ENCODE data around the gene SLC39A10.
"Not testable (repeated sequence)": the region's sequence is repeated elsewhere in the genome, so short reads cannot be mapped to it uniquely, and the experiment has no call there.

SLC39A10 gene

GRCh38 chr2:195644708-195645107 is 12.3 kb upstream of the SLC39A10 start:
- not testable (repeated sequence) for H3K4me1 ChIP-seq (ENCODE audit: control insufficient read depth, insufficient read depth, low read length); H3K4me3 ChIP-seq (ENCODE audit: insufficient read depth, low read depth, low read length); H3K27ac ChIP-seq (ENCODE audit: insufficient read depth, low read depth, low read length, poor library complexity, severe bottlenecking); H3K36me3 ChIP-seq (ENCODE audit: control insufficient read depth, insufficient read depth, low read length); H3K27me3 ChIP-seq (ENCODE audit: control insufficient read depth, insufficient read depth, low read length, poor library complexity, severe bottlenecking); H3K9me3 ChIP-seq (ENCODE audit: control insufficient read depth, low read length)
- WGBS, 2 experiments: 87 to 89% methylated on average over 9 of the region's 9 CpGs

DNA sequence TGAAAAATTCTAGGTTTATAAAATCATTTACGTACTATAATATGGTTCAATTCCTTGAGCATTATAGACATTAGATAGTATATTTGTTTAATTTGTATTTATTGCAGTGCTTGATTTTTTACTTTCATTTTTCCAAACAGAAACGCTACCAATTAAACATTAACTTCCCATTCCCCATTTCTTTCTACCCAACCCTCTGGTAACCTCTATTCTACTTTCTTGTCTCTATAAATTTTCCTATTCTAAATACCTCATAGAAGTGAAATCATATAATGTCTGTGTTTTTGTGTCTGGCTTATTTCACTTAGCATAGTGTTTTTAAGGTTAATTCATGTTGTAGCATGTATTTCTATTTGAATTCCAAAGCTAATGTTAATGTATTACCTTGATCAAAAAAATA is 11.6 kb upstream of the SLC39A10 start:
- Histone ChIP-seq H3K9me3 (ENCODE audit: control insufficient read depth, low read length) (no peaks in the 10 kb centered on the region), H3K27ac (ENCODE audit: insufficient read depth, low read depth, low read length, poor library complexity, severe bottlenecking) (no peak overlapping the region), H3K27me3 (ENCODE audit: control insufficient read depth, insufficient read depth, low read length, poor library complexity, severe bottlenecking) (no peaks in the 10 kb centered on the region), H3K36me3 (ENCODE audit: control insufficient read depth, insufficient read depth, low read length) (no peaks in the 10 kb centered on the region), H3K4me3 (ENCODE audit: insufficient read depth, low read depth, low read length) (no peak overlapping the region), H3K4me1 (ENCODE audit: control insufficient read depth, insufficient read depth, low read length) (no peaks in the 10 kb centered on the region)
- WGBS, 2 experiments: 100% methylated on average over 1 of the region's 2 CpGs

GRCh38 chr2:195646424-195646823 is 10.6 kb upstream of the SLC39A10 start:
- Histone ChIP-seq H3K36me3 (ENCODE audit: control insufficient read depth, insufficient read depth, low read length) (no peaks in the 10 kb centered on the region), H3K27ac (ENCODE audit: insufficient read depth, low read depth, low read length, poor library complexity, severe bottlenecking) (no peak overlapping the region), H3K27me3 (ENCODE audit: control insufficient read depth, insufficient read depth, low read length, poor library complexity, severe bottlenecking) (no peaks in the 10 kb centered on the region), H3K4me1 (ENCODE audit: control insufficient read depth, insufficient read depth, low read length) (no peaks in the 10 kb centered on the region), H3K9me3 (ENCODE audit: control insufficient read depth, low read length) (no peaks in the 10 kb centered on the region), H3K4me3 (ENCODE audit: insufficient read depth, low read depth, low read length) (no peak overlapping the region)
- WGBS, 2 experiments: 45 to 56% methylated on average over 8 to 9 of the region's 9 CpGs

DNA sequence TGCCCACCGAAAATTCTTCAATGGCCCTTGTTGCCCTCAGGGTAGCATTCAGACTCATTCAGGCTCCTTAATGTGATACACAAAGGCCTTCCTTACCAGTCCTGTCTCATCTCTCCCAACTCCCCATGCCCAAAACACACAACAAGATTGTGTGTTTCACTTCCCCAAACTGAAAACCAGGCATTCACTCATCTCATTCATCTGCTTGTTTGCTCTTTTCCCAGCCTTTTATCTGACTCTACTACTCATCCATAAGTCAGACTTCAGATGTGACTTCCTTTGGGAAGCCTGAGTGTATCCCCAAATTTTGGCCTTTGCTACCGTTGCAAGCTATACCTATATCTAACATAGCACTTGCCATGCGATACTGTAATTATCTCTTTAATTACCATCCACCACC is 9.7 kb upstream of the SLC39A10 start:
- Histone ChIP-seq H3K36me3 (ENCODE audit: control insufficient read depth, insufficient read depth, low read length) (no peaks in the 10 kb centered on the region), H3K4me3 (ENCODE audit: insufficient read depth, low read depth, low read length) (no peak overlapping the region), H3K27me3 (ENCODE audit: control insufficient read depth, insufficient read depth, low read length, poor library complexity, severe bottlenecking) (no peaks in the 10 kb centered on the region), H3K27ac (ENCODE audit: insufficient read depth, low read depth, low read length, poor library complexity, severe bottlenecking) (no peak overlapping the region), H3K4me1 (ENCODE audit: control insufficient read depth, insufficient read depth, low read length) (no peaks in the 10 kb centered on the region), H3K9me3 (ENCODE audit: control insufficient read depth, low read length) (no peaks in the 10 kb centered on the region)
- 87 to 92% methylated on average over 3 of the region's 3 CpGs for WGBS, 2 experiments

- 93 to 96% methylated on average over 2 of the region's 2 CpGs for WGBS, 2 experiments
Observed at GRCh38 chr2:195648370-195648769, 8.7 kb upstream of the SLC39A10 start.

DNA sequence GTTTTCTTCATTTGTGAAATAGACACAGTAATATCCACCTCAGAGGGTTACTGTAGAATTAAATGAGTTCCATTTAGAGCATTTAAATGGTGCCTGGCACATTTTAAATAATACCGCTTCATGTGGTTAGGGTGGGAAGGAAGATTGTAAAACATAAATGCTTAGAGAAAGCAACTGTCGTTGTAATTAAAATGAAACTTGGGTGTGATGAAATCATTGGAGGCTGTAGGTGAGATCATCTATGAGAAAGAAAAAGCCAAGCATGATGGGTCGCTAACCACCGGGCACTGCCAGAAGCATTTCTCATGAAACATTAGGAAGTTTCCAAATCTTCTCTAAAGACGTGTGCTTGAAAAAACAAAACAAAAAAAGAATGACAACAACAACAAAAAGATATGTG is 8.2 kb upstream of the SLC39A10 start:
- no peaks in the 10 kb centered on the region for H3K4me1 ChIP-seq (ENCODE audit: control insufficient read depth, insufficient read depth, low read length)
- no peaks in the 10 kb centered on the region for H3K36me3 ChIP-seq (ENCODE audit: control insufficient read depth, insufficient read depth, low read length)
- no peaks in the 10 kb centered on the region for H3K9me3 ChIP-seq (ENCODE audit: control insufficient read depth, low read length)
- H3K27ac ChIP-seq (ENCODE audit: insufficient read depth, low read depth, low read length, poor library complexity, severe bottlenecking): no peak overlapping the region
- 93 to 94% methylated on average over 4 to 5 of the region's 5 CpGs for WGBS, 2 experiments
- H3K4me3 ChIP-seq (ENCODE audit: insufficient read depth, low read depth, low read length): no peak overlapping the region
- no peaks in the 10 kb centered on the region for H3K27me3 ChIP-seq (ENCODE audit: control insufficient read depth, insufficient read depth, low read length, poor library complexity, severe bottlenecking)

More at GRCh38 chr2:195648370-195648769, 8.7 kb upstream of the SLC39A10 start:
- H3K27ac ChIP-seq (ENCODE audit: insufficient read depth, low read depth, low read length, poor library complexity, severe bottlenecking); H3K36me3 ChIP-seq (ENCODE audit: control insufficient read depth, insufficient read depth, low read length); H3K4me1 ChIP-seq (ENCODE audit: control insufficient read depth, insufficient read depth, low read length); H3K27me3 ChIP-seq (ENCODE audit: control insufficient read depth, insufficient read depth, low read length, poor library complexity, severe bottlenecking); H3K4me3 ChIP-seq (ENCODE audit: insufficient read depth, low read depth, low read length); H3K9me3 ChIP-seq (ENCODE audit: control insufficient read depth, low read length): not testable (repeated sequence)

GRCh38 chr2:195649629-195650190 is 7.3 kb upstream of the SLC39A10 start:
- Histone ChIP-seq H3K4me1 (ENCODE audit: control insufficient read depth, insufficient read depth, low read length) (no peaks in the 10 kb centered on the region), H3K4me3 (ENCODE audit: insufficient read depth, low read depth, low read length) (no peak overlapping the region), H3K27ac (ENCODE audit: insufficient read depth, low read depth, low read length, poor library complexity, severe bottlenecking) (no peak overlapping the region), H3K36me3 (ENCODE audit: control insufficient read depth, insufficient read depth, low read length) (no peaks in the 10 kb centered on the region), H3K9me3 (ENCODE audit: control insufficient read depth, low read length) (no peaks in the 10 kb centered on the region), H3K27me3 (ENCODE audit: control insufficient read depth, insufficient read depth, low read length, poor library complexity, severe bottlenecking) (no peaks in the 10 kb centered on the region)
- WGBS, 2 experiments: 90 to 91% methylated on average over 5 to 6 of the region's 6 CpGs

DNA sequence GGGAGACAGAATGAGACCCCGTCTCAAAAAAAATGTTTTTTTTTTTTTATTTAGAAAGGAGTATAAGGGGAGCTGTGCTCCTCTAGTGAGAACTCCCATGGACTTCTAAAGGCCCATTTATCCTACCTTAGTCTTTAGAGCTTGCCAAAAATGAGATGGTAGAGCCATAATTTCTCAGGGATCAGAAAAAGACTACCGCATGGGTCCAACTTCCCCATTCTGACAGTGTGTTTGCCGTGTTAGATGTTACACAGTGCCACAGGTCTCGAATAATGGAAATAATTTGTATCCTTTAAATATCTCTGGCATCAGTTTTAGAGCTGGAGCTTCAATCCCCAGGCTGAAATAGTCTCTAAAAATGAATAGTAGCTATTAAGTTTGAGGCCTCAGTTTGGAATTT is 6.0 kb upstream of the SLC39A10 start:
- no peaks in the 10 kb centered on the region for H3K4me1 ChIP-seq (ENCODE audit: control insufficient read depth, insufficient read depth, low read length)

DNA sequence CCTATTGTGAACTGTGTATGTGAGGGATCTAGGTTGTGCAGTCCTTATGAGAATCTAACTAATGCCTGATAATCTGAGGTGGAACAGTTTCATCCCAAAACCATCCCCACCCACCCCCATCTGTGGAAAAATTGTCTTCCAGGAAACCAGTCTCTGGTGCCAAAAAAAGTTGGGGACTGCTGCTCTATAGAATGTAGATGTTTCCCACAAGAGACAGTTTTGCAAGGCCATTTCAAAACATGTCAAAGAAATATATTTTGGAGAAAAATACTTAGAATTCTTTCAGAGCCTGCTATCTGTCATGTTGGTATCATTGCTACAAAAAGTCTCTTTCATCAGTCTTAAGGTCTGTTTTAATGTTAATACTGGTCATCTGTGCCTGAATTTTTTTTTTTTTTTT is 4.1 kb upstream of the SLC39A10 start:
- Histone ChIP-seq H3K27me3 (ENCODE audit: control insufficient read depth, insufficient read depth, low read length, poor library complexity, severe bottlenecking) (no peaks in the 10 kb centered on the region), H3K9me3 (ENCODE audit: control insufficient read depth, low read length) (no peaks in the 10 kb centered on the region), H3K27ac (ENCODE audit: insufficient read depth, low read depth, low read length, poor library complexity, severe bottlenecking) (no peak overlapping the region), H3K4me1 (ENCODE audit: control insufficient read depth, insufficient read depth, low read length) (no peaks in the 10 kb centered on the region), H3K4me3 (ENCODE audit: insufficient read depth, low read depth, low read length) (no peak overlapping the region), H3K36me3 (ENCODE audit: control insufficient read depth, insufficient read depth, low read length) (no peaks in the 10 kb centered on the region)

More for the DNA sequence above, 6.0 kb upstream of the SLC39A10 start:
- Histone ChIP-seq H3K4me3 (ENCODE audit: insufficient read depth, low read depth, low read length) (no peak overlapping the region), H3K27ac (ENCODE audit: insufficient read depth, low read depth, low read length, poor library complexity, severe bottlenecking) (no peak overlapping the region), H3K27me3 (ENCODE audit: control insufficient read depth, insufficient read depth, low read length, poor library complexity, severe bottlenecking) (no peaks in the 10 kb centered on the region), H3K36me3 (ENCODE audit: control insufficient read depth, insufficient read depth, low read length) (no peaks in the 10 kb centered on the region), H3K9me3 (ENCODE audit: control insufficient read depth, low read length) (no peaks in the 10 kb centered on the region)
- 91 to 94% methylated on average over 4 of the region's 4 CpGs for WGBS, 2 experiments

DNA sequence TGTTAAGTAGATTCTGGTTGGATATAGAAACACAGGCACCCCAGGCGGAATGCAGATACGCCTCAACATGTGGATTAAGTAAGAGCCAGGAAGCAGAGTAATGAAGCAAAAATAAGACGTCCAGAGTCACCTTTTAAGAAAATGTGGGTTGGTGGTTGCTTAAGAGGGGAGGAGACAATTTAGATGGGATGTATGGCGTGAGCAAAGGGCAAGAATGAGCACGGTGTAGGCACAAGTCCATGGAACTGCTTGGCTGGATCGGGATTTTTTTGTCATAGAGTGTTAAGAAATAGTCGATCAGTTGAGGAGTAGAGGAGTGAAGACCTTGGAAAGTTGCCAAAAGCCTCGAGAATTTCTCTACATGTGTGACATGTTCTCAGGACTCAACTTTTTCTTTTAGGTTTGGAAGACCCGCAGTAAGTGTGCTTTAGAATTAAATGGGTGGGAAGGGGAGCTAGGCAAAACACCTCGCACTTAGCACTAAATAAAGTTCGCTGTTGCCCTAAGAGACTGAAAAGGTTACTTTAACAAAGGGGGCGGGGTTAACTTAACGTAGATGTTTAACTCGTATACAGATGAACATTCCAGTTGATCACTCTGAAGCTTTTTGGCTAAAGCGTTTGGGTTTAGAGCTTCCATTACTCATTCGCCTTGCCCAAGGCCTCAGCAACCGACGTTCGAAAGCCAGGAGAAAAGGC is 716 bp upstream of the SLC39A10 start:
- WGBS, 2 experiments: 51 to 52% methylated on average over 19 of the region's 19 CpGs
- Histone ChIP-seq H3K4me3 (ENCODE audit: insufficient read depth, low read depth, low read length) (peak overlapping the region; percentile 75), H3K27me3 (ENCODE audit: control insufficient read depth, insufficient read depth, low read length, poor library complexity, severe bottlenecking) (no peaks in the 10 kb centered on the region), H3K36me3 (ENCODE audit: control insufficient read depth, insufficient read depth, low read length) (no peaks in the 10 kb centered on the region), H3K9me3 (ENCODE audit: control insufficient read depth, low read length) (no peaks in the 10 kb centered on the region), H3K4me1 (ENCODE audit: control insufficient read depth, insufficient read depth, low read length) (peaks cover 4% of the 10 kb centered on the region), H3K27ac (ENCODE audit: insufficient read depth, low read depth, low read length, poor library complexity, severe bottlenecking) (no peak overlapping the region)

All from ectodermal cell (in vitro differentiated cells).